ENCODE results near the gene UBE2Q2.

Gene UBE2Q2

GRCh38 chr15:75928680-75929608 is 85.7 kb downstream of the UBE2Q2 start:
- no peak for DNase-seq

- DNase-seq: no peak
These were observed 86.7 kb downstream of the UBE2Q2 start for GRCh38 chr15:75929799-75930565.

- no peak for DNase-seq
These were observed 87.6 kb downstream of the UBE2Q2 start for GRCh38 chr15:75930866-75931265.

- DNase-seq: no peak
These were observed 99.2 kb downstream of the UBE2Q2 start for GRCh38 chr15:75942464-75942863.

- DNase-seq: no peak
These were observed 100.0 kb downstream of the UBE2Q2 start for GRCh38 chr15:75943246-75943645.

GRCh38 chr15:75943713-75944215 is 100.5 kb downstream of the UBE2Q2 start:
- DNase-seq: no peak

- DNase-seq: no peak
These were observed 102.7 kb downstream of the UBE2Q2 start for GRCh38 chr15:75945953-75946352.

- no peak for DNase-seq
These were observed 103.8 kb downstream of the UBE2Q2 start for GRCh38 chr15:75947092-75947491.

GRCh38 chr15:75948761-75949296 is 105.6 kb downstream of the UBE2Q2 start:
- no peak for DNase-seq

Measured in activated CD4-positive, CD25-positive, alpha-beta regulatory T cell treated with anti-CD3 and anti-CD28 coated beads, Interleukin-2, amount 50 U/mL, for 72 hours (primary cell).